OCI-LY3 (cell line): ENCODE results near the gene LENG8.

Source experiments
- H2AFZ ChIP-seq: fragments of 200-600, 300-600 bp; shearing (Covaris generic); 2 replicates; pipeline ENCODE4 v1.6.0; 2014; ENCODE audit warnings: antibody characterized with exemption, low read depth, low read length
- H3K27ac ChIP-seq: fragments of 200-600, 300-600 bp; sonication (generic); 2 replicates; pipeline ENCODE4 v1.5.1; 2014; ENCODE audit warnings: mild to moderate bottlenecking, low read length, moderate library complexity, mixed read lengths
- H3K27me3 ChIP-seq: fragments of 200-600, 300-600 bp; sonication (generic); 2 replicates; pipeline ENCODE4 v1.6.1; 2014; ENCODE audit warnings: low read depth, low read length, mixed read lengths
- H3K36me3 ChIP-seq: fragments of 200-600, 300-600 bp; sonication (generic); replicated peaks from 2 replicates; pipeline ENCODE3; 2014; ENCODE audit warnings: low read depth, low read length, mixed read lengths
- H3K4me1 ChIP-seq: fragments of 300-600, 200-600 bp; sonication (generic); 2 replicates; pipeline ENCODE4 v1.6.1; 2014; ENCODE audit warnings: low read length, mixed read lengths
- H3K4me2 ChIP-seq: fragments of 200-600, 300-600 bp; sonication (generic); 2 replicates; pipeline ENCODE4 v1.6.1; 2014; ENCODE audit warnings: low read length, mixed read lengths
- H3K4me3 ChIP-seq: fragments of 300-600, 200-600 bp; sonication (generic); 2 replicates; pipeline ENCODE4 v1.5.1; 2014; ENCODE audit warnings: antibody characterized with exemption, mild to moderate bottlenecking, low read length, moderate library complexity
- H3K79me2 ChIP-seq: fragments of 300-600, 200-600 bp; shearing (Covaris generic); 2 replicates; pipeline ENCODE4 v1.6.1; 2014; ENCODE audit warnings: mild to moderate bottlenecking, low read length, mixed read lengths
- H3K9ac ChIP-seq: fragments of 300-600, 200-600 bp; shearing (Covaris generic); 2 replicates; pipeline ENCODE4 v1.6.0; 2014; ENCODE audit warnings: mild to moderate bottlenecking, low read length, moderate library complexity
- H3K9me3 ChIP-seq: fragments of 200-600, 300-600 bp; shearing (Covaris generic); 2 replicates; pipeline ENCODE4 v1.6.1; 2014; ENCODE audit warnings: low read length, mixed read lengths; ENCODE audit not compliant: insufficient read depth
- H4K20me1 ChIP-seq: fragments of 200-600, 300-600 bp; sonication (generic); 2 replicates; pipeline ENCODE4 v1.6.1; 2016; ENCODE audit warnings: low read length, mixed read lengths; ENCODE audit not compliant: insufficient read depth
- EZH2phosphoT487 ChIP-seq: fragments of 200-600 bp; shearing (Covaris generic); IDR thresholded peaks from 2 replicates; pipeline ENCODE4 v1.6.1; 2018; ENCODE audit warnings: antibody characterized with exemption, mixed run types, low read depth
- TF ChIP-seq, protein P1 (sequence below): fragments of 200-600, 300-600 bp; sonication (generic); IDR thresholded peaks from 2 replicates; pipeline ENCODE4 v1.5.1; 2014; ENCODE audit warnings: antibody characterized with exemption, low read length, low read depth

LENG8 gene

DNA sequence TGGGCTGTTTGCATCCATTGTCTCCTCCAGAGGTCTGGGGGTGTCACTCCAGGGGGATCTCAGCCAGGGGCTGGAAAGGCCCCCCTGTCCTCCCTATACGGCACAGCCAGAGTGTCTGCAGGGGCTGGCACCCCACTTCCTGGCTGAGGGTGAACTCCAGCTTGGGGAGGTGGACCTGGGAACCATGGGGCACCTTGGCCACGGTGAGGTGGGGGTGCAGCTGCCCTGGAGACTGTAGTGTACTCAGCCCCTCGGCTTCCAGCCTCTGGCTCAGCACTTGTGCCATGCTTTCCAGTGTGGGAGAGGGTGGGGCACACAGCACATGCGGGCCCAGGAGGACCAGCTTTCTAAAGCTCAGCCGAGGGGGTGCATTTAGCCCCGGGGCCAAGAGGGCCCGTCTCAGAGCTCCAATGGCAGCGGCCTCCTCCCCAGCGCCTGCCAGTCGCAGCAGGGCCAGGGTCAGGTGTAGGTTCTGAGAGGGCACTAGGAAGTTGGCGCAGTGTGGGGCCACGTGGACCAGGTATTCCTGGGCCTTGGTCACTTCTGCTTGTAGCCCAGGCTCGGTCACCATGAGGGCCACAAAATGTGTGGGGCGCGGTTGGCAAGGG lies 13.2 kb downstream of the LENG8 start:
- Histone ChIP-seq H3K4me1 (peaks cover 10% of the 10 kb centered on the region), H3K79me2 (peaks cover 14% of the 10 kb centered on the region; the same call in 1 of the 2 replicates), H3K36me3 (peaks cover 48% of the 10 kb centered on the region), H3K4me3 (no peak overlapping the region), H3K27me3 (no peaks in the 10 kb centered on the region), H2AFZ (no peak overlapping the region), H3K9me3 (no peaks in the 10 kb centered on the region), H3K4me2 (no peak overlapping the region), H3K9ac (no peak overlapping the region), H4K20me1 (peaks cover 27% of the 10 kb centered on the region), H3K27ac (no peak overlapping the region)
- TF ChIP-seq, protein P1, sequence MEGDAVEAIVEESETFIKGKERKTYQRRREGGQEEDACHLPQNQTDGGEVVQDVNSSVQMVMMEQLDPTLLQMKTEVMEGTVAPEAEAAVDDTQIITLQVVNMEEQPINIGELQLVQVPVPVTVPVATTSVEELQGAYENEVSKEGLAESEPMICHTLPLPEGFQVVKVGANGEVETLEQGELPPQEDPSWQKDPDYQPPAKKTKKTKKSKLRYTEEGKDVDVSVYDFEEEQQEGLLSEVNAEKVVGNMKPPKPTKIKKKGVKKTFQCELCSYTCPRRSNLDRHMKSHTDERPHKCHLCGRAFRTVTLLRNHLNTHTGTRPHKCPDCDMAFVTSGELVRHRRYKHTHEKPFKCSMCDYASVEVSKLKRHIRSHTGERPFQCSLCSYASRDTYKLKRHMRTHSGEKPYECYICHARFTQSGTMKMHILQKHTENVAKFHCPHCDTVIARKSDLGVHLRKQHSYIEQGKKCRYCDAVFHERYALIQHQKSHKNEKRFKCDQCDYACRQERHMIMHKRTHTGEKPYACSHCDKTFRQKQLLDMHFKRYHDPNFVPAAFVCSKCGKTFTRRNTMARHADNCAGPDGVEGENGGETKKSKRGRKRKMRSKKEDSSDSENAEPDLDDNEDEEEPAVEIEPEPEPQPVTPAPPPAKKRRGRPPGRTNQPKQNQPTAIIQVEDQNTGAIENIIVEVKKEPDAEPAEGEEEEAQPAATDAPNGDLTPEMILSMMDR: no peak
- TF ChIP-seq EZH2phosphoT487: no peak

DNA sequence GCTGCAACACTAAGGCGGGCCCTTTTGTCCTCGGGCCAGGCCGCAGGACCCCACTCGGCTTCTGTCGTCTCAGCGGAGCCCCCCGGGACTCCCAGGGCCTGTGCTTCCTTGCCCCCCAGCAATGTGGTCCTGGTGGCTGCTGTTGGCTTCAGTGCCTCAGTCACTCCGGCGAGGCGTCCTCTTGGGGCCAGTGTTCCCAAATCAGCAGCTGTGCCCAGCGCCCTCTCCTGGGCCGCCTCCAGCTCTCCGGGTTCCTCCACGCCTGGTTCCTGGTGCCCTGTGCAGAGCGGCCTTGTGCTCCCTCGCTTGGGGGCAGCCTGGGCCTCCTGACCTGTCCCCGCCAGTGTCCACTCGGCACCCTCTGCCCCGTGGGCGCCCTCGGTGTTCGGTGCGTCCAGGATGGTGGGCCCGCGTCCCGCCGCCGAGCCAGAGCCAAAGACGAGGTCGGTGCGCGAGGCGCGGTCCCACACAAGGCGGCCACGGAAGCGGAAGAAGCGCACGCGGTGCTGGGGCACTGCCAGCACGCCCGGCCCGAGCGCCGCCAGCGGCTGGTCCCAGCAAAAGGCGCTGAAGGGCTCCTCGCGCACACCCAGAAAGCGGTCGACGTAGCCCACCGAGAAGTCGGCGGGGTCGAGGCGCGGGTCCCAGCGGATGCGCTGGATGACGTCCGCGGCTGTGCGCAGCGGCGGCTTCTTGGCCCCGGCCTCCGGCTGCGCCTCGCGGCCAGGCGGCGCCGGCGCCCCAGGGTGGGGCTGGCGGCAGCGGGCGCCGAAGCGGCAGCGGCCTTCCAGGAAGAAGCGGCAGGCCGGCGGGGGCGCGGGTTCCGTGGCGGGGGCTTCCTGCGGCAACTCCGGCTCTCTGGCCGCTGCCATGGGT lies 13.9 kb downstream of the LENG8 start:
- H3K9me3 ChIP-seq: no peaks in the 10 kb centered on the region
- peaks cover 27% of the 10 kb centered on the region for H4K20me1 ChIP-seq
- H3K4me2 ChIP-seq: no peak overlapping the region
- H3K4me3 ChIP-seq: no peak overlapping the region
- H3K27ac ChIP-seq: no peak overlapping the region
- peaks cover 12% of the 10 kb centered on the region; the same call in 1 of the 2 replicates for H3K79me2 ChIP-seq
- peaks cover 10% of the 10 kb centered on the region for H3K4me1 ChIP-seq
- TF ChIP-seq EZH2phosphoT487: no peak
- TF ChIP-seq, protein P1: no peak
- peaks cover 43% of the 10 kb centered on the region for H3K36me3 ChIP-seq
- no peaks in the 10 kb centered on the region for H3K27me3 ChIP-seq
- no peak overlapping the region for H2AFZ ChIP-seq
- H3K9ac ChIP-seq: no peak overlapping the region

DNA sequence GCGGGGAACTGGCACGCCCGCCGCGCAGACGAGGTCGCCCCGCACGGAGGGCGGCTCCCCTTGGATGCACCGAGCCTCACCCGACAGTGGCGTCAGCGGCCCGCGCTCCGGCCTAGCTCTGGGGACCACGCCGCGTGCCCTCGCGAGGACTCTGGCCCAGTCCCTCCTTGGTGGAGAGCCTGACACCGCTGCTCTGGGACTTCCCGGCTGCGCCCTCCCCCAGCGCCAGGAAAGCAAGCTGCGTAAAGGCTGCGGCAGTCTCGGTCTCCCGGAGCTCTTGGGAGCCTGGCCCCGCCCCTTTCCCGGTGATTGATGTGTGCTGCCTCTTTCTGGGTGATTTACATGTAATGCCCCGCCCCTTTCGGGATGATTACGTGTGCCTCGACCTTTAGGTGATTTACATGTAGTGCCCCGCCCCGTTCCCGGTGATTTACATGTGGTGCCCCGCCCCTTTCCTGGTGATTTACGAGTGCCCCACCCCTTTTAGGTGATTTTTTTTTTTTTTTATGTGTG lies 14.6 kb downstream of the LENG8 start, which contains the start of gene LENG9:
TSS of gene LENG9 (minus strand) at position 248 of the 513 bp plus-strand sequence. CDS start 252 bp downstream, outside the sequence.
- H2AFZ ChIP-seq: peak within 1 kb of the TSS; percentile 88
- peaks cover 36% of the 10 kb centered on the region for H3K36me3 ChIP-seq
- H3K4me3 ChIP-seq: peak within 1 kb of the TSS; percentile 92
- H3K4me2 ChIP-seq: peak within 1 kb of the TSS; percentile 84
- H3K4me1 ChIP-seq: peaks cover 10% of the 10 kb centered on the region
- H3K9me3 ChIP-seq: no peaks in the 10 kb centered on the region
- peaks cover 25% of the 10 kb centered on the region for H4K20me1 ChIP-seq
- peak within 1 kb of the TSS; percentile 88 for H3K9ac ChIP-seq
- no peaks in the 10 kb centered on the region for H3K27me3 ChIP-seq
- peak within 1 kb of the TSS; percentile 75 for H3K27ac ChIP-seq
- peaks cover 6% of the 10 kb centered on the region; the same call in 1 of the 2 replicates for H3K79me2 ChIP-seq
- TF ChIP-seq, protein P1: no peak
- no peak for TF ChIP-seq EZH2phosphoT487
